Muscle layer of colon (tissue), 2 donors: Measurements from ENCODE around the gene HP.

ENCODE experiments used
- H3K27ac ChIP-seq: one replicate; pipeline ENCODE4 v1.7.0; 2013; ENCODE audit warnings: low read depth, mild to moderate bottlenecking, low read length, moderate library complexity
- H3K27me3 ChIP-seq, 2 donors: one replicate each; pipeline ENCODE4 v1.7.0; 2013; ENCODE audit warnings: low read length in 2 of 2, mild to moderate bottlenecking in 2 of 2; ENCODE audit not compliant: insufficient read depth in 2 of 2, control insufficient read depth in 1 of 2
- H3K36me3 ChIP-seq: one replicate; pipeline ENCODE4 v1.7.0; 2013; ENCODE audit warnings: mild to moderate bottlenecking, low read length; ENCODE audit not compliant: insufficient read depth
- H3K4me1 ChIP-seq: one replicate; pipeline ENCODE4 v1.7.0; 2013; ENCODE audit warnings: mild to moderate bottlenecking, low read length; ENCODE audit not compliant: insufficient read depth
- H3K4me3 ChIP-seq, 2 donors: one replicate each; pipeline ENCODE4 v1.7.0; 2013; ENCODE audit warnings: low read length in 2 of 2, low read depth in 1 of 2, mild to moderate bottlenecking in 1 of 2, moderate library complexity in 1 of 2
- H3K9ac ChIP-seq: one replicate; pipeline ENCODE4 v1.7.0; 2013; ENCODE audit warnings: low read length
- H3K9me3 ChIP-seq: one replicate; pipeline ENCODE4 v1.7.0; 2013; ENCODE audit warnings: mild to moderate bottlenecking, low read length
- donor health status: abdominal sarcoma.
- donor health status: Adenocarcinoma of cecum.

Gene HP

DNA sequence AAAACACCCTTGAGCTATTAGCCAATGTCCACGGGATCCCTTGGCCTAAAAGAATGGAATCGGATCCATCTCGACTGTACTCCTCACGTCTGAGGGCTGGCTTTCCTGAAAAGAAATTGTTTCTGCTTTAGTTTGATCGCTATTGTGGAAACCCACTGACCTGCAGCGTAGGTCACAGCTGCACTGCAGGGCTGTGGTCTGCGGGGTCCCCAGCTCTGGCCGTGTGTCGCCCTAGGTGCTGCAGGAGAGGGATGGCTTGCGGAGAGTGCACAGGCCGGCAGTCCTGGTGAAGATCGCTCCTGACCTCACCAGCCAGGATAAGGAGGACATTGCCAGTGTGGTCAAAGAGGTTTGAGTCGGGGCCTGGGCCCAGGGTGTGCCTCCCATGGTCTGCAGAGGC, 32.2 kb upstream of the HP start:
- Histone ChIP-seq H3K4me1 (no peaks in the 10 kb centered on the region), H3K9ac (no peak overlapping the region), H3K36me3 (peaks cover 51% of the 10 kb centered on the region), H3K27me3 (no peaks in the 10 kb centered on the region), H3K9me3 (no peaks in the 10 kb centered on the region), H3K27ac (no peak overlapping the region), H3K4me3 (no peak overlapping the region)

DNA sequence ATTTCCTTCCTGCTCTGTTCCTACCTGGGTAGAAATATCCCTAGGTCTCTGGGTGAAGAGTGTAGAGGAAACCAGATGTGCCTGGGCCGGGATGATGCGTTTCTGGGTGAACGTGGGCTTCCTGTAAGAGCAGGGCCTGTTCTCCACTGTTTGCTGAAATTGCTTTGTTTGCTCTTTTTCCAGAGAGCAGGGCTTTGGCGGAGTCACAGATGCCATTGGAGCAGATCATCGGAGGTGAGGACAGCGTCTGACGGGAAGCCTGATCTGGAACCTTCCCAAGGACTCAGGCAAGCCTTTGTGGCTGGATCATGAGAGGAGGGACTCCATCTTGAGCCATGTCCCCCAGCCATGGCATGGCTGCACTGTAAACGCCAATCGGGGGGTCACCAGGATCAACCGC, 30.3 kb upstream of the HP start:
- H3K9me3 ChIP-seq, result no peaks in the 10 kb centered on the region
- H3K4me3 ChIP-seq, result no peak overlapping the region
- H3K36me3 ChIP-seq, result peaks cover 48% of the 10 kb centered on the region
- H3K27ac ChIP-seq, result no peak overlapping the region
- H3K27me3 ChIP-seq, result no peaks in the 10 kb centered on the region
- H3K9ac ChIP-seq, result no peak overlapping the region
- H3K4me1 ChIP-seq, result no peaks in the 10 kb centered on the region

DNA sequence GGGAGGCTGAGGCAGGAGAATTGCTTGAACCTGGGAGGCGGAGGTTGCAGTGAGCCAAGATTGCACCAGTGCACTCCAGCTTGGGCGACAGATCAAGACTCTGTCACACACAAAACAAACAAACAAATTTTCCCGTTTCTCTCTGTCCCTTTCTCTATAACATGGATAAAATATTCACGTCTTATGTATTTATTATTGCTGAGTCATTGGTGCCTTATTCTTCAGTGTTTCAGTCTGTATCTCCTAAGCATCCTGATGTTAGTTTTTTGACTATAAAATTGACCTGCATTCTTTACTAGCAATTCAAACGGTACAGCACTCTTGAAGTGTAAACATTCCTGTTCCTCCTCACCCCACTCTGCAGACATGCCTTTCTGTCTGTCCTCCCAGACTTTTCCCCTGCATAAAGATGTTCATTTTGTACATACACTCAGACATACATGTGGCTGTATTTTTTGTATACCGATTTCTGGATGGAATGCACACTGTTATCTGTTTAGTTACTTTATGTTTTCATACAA, 29.4 kb upstream of the HP start:
- H3K27me3 ChIP-seq, result no peaks in the 10 kb centered on the region
- H3K4me1 ChIP-seq, result no peaks in the 10 kb centered on the region
- peaks cover 48% of the 10 kb centered on the region for H3K36me3 ChIP-seq
- H3K27ac ChIP-seq, result no peak overlapping the region
- no peak overlapping the region for H3K4me3 ChIP-seq
- no peak overlapping the region for H3K9ac ChIP-seq
- no peaks in the 10 kb centered on the region for H3K9me3 ChIP-seq

DNA sequence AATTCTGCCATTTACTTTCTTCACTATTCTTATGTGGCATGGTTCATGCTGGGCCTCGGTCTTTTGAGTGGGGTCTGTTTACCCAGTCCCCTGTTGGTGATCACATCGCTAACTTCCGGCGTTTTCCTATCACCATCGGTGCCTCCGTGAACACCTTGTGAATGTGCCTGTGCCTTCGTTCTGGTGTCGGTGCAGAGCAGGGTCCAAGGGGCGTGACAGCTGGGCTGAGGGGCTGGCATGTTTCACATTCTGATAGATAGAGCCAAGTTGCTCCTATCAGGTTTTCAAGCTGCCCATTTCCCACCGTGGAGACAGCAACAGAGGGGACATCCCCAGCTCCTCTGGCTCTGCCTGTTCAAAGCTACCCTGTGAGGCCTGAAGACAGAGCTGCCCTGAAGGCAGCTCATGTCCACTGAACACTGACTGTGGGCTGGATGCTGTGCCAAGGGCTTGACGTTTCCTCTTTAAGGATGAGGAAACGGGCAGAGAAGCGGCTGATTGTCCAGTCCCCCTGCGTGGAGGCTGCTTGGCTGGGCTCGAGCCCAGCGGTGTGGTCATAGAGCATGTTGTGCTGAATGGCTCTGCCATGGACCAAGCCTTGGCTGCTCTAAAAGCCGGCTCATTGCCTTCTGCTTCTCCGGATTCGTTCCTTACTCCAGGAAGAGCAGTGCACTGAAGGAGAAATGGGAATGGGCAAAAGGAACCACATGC, 28.7 kb upstream of the HP start:
- Histone ChIP-seq H3K4me3 (no peak overlapping the region), H3K36me3 (peaks cover 48% of the 10 kb centered on the region), H3K9ac (no peak overlapping the region), H3K4me1 (no peaks in the 10 kb centered on the region), H3K27ac (no peak overlapping the region), H3K9me3 (no peaks in the 10 kb centered on the region), H3K27me3 (no peaks in the 10 kb centered on the region)

DNA sequence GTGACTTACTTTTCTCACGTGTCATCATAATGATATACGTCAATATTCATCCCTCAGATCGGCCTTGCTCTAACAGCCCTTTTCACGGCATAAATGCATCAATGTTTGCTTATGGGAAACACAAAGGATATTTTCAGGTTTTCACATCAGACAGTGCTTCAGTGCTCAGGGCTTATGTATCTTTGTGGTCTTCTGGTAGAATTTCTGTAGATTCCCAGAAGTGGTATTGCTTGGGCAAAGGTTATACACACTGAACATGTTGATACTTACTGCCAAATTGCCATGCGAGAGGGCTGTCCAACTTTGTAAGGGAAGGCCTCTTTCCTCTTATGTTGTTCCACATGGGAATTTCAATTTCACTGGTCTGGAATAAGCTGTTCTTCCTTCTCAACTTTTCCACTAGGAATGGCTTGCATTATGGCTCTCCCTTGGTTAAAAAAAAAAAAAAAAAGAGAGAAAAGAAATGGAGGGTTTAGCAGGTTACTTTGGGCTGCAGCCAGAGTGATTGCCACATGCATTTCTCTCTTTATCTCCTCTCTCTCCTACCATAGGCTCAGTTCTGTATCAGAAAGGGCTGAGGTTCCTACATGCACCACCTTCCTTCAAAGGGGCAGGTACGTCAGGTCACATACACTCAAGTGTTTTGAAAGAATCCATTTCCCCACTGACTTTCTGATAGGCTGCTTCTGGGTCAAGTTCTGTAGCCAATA, 26.5 kb upstream of the HP start:
- Histone ChIP-seq H3K4me3 (no peak overlapping the region), H3K27ac (no peak overlapping the region), H3K4me1 (no peaks in the 10 kb centered on the region), H3K27me3 (no peaks in the 10 kb centered on the region), H3K9me3 (no peaks in the 10 kb centered on the region), H3K36me3 (peaks cover 31% of the 10 kb centered on the region), H3K9ac (no peak overlapping the region)

DNA sequence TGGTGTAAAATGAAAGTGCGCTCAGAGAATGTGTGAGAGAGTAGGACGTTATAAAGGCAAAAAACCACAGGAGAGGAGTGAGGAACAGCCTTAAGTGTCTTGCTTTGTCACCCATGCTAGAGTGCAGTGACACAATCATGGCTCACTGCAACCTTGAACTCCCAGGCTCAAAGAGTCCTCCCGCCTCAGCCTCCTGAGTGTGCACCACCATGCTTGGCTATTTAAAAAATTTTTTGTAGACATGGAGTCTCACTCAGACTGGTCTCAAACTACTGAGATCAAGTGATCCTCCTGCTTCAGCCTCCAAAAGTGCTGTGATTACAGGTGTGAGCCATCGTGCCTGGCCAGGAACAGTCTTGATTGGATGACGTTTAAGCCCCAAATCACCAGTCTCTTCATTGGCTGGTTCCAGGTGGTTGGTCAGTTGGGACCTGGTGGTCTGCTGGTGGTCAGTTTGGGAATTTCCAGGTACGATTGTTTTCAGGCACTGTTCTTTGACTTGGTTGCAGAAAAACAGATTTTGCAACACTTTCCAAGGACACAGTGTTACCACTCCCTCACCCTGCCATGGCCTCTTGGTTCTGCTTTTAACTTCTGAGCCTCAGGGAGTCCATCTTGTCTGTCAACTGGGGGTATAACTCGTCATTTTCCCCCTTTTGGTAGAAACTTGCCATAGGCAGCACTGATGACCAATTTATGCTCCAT, 24.6 kb upstream of the HP start:
- H3K9me3 ChIP-seq, result no peaks in the 10 kb centered on the region
- H3K36me3 ChIP-seq, result peaks cover 15% of the 10 kb centered on the region
- no peak overlapping the region for H3K27ac ChIP-seq
- no peak overlapping the region for H3K9ac ChIP-seq
- no peak overlapping the region for H3K4me3 ChIP-seq
- no peaks in the 10 kb centered on the region for H3K27me3 ChIP-seq
- H3K4me1 ChIP-seq, result no peaks in the 10 kb centered on the region

DNA sequence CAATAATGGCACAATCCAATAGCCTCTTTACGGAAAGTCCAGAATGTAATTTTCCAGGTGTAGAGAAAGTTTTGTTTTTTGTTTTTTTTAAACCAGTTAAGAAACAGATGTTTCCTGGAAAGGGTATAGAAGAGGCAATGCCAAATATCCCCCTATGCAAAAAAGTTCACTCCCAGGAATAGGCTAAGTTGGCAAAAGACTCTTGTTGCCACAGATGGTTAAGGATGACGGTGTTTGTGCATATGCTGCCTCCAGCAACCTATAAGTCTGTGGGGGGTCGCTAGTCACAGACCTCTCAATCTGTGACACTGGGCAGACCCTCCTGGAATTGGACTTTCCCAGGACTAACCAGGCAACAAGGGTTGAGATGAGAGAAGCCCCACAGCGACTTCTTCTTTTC, 20.9 kb upstream of the HP start:
- H3K4me3 ChIP-seq, result no peak overlapping the region
- no peaks in the 10 kb centered on the region for H3K9me3 ChIP-seq
- H3K9ac ChIP-seq, result no peak overlapping the region
- no peak overlapping the region for H3K27ac ChIP-seq
- H3K4me1 ChIP-seq, result no peaks in the 10 kb centered on the region
- no peaks in the 10 kb centered on the region for H3K36me3 ChIP-seq
- no peaks in the 10 kb centered on the region for H3K27me3 ChIP-seq

DNA sequence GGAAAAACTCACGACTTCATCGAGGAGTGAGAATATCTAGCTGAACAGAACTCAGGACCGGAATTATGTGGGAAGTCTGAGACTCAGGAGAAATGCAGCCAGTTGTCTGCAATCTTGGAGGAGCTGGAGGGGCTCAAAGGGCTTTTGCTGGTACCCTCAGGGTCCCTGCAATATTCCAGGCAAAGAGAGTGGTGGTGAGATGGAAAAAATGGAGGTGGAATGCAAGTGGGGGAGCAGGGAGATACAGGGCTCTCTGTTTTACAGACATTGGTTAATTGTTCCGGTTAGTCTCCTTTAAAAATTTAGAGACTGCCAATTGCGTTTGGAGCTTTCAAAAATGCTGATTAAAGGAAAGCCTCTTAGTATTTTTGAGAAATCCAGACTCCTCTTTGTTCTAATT, 18.2 kb upstream of the HP start:
- Histone ChIP-seq H3K4me3 (no peak overlapping the region), H3K36me3 (no peaks in the 10 kb centered on the region), H3K27me3 (no peaks in the 10 kb centered on the region), H3K4me1 (no peaks in the 10 kb centered on the region), H3K9ac (no peak overlapping the region), H3K9me3 (no peaks in the 10 kb centered on the region), H3K27ac (no peak overlapping the region)

DNA sequence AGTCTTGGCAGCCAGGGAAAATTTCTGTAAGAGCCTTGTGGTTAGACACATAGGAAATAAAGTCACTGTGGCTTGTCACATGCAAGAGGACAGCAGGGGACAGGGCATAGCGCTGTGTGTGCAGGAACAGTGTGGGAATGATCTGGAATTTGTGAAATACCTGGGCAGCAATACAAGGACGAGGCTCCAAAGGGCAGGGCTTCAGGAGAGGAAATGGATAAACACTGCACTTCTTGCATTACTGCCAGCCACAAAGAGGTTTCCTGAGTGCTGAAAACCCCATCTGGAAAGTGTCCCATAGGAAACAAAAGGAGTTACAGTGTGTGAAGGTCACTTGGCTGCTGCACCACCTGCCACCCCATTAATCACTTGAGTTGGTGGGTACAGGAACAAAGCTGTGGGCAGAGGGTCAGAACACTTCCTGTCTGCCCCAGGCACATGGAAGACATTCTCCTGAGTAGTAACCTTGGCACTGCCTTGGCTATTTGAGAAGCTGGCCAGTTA, 12.1 kb upstream of the HP start:
- Histone ChIP-seq H3K9me3 (no peaks in the 10 kb centered on the region), H3K4me3 (no peak overlapping the region), H3K27ac (no peak overlapping the region), H3K27me3 (no peaks in the 10 kb centered on the region), H3K4me1 (no peaks in the 10 kb centered on the region), H3K9ac (no peak overlapping the region), H3K36me3 (peaks cover 12% of the 10 kb centered on the region)

DNA sequence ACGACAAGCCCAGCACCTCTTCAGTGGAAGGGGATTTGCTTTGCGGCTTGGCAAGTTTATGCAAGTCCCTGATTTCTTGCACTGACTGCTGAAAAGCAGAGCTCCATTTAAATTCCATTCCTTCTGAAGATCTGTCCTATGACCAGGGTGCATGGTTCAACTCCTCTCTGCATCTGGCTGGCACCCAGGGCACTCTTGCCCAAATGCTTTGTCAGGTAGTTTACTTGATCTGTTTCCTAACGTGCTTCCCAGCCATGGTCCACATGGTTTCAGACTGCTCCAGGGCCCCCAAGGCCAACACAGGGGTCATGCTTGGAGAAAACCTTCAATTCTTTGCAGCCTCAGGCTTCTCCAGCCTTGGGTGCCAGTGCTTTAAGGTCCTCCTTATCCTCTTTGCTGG, 11.2 kb upstream of the HP start:
- Histone ChIP-seq H3K4me3 (no peak overlapping the region), H3K4me1 (no peaks in the 10 kb centered on the region), H3K27ac (no peak overlapping the region), H3K9me3 (no peaks in the 10 kb centered on the region), H3K27me3 (no peaks in the 10 kb centered on the region), H3K36me3 (peaks cover 12% of the 10 kb centered on the region), H3K9ac (no peak overlapping the region)

DNA sequence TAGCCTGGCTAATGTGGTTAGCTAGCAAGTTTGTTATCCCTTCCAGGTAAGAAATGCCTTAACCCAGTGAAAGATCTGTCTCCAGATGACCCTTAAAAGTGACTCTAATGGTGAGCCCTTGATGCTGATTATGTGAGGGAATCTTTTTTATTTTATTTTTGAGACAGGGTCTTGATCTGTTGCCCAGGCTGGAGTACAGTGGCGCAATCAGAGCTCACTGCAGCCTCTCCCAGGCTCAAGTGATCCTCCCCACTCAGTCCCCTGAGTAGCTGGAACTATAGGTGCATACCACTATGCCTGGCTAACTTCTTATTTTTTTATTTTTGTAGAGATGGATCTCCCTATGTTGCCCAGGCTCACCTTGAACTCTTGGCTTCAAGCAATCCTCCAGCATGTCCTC, 10.8 kb upstream of the HP start:
- Histone ChIP-seq H3K9me3 (no peaks in the 10 kb centered on the region), H3K9ac (no peak overlapping the region), H3K27me3 (no peaks in the 10 kb centered on the region), H3K4me1 (no peaks in the 10 kb centered on the region), H3K4me3 (no peak overlapping the region), H3K27ac (no peak overlapping the region), H3K36me3 (peaks cover 12% of the 10 kb centered on the region)
